GM18526 (cell line): Measurements from ENCODE around the gene RAB37.

Experiments
- POLR2A ChIP-seq: IDR thresholded peaks from 3 replicates; pipeline ENCODE4 v1.6.1; 2011; ENCODE audit not compliant: insufficient read length; ENCODE audit errors: extremely low read depth

RAB37 gene

DNA sequence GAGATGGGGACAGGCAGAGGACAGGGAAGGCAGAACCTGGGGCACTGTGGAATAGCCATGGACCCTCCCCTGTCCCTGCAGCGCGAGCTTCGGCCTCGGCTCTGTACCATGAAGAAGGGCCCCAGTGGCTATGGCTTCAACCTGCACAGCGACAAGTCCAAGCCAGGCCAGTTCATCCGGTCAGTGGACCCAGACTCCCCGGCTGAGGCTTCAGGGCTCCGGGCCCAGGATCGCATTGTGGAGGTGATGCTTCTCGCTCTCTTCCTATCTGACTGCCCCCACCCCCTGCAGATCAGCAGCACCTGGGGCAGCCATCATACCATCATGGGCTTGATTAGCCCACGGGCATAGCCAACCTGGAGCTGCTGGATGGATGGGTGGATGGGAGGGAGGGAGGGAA, 24.9 kb downstream of the RAB37 start:
- TF ChIP-seq POLR2A: no peak

DNA sequence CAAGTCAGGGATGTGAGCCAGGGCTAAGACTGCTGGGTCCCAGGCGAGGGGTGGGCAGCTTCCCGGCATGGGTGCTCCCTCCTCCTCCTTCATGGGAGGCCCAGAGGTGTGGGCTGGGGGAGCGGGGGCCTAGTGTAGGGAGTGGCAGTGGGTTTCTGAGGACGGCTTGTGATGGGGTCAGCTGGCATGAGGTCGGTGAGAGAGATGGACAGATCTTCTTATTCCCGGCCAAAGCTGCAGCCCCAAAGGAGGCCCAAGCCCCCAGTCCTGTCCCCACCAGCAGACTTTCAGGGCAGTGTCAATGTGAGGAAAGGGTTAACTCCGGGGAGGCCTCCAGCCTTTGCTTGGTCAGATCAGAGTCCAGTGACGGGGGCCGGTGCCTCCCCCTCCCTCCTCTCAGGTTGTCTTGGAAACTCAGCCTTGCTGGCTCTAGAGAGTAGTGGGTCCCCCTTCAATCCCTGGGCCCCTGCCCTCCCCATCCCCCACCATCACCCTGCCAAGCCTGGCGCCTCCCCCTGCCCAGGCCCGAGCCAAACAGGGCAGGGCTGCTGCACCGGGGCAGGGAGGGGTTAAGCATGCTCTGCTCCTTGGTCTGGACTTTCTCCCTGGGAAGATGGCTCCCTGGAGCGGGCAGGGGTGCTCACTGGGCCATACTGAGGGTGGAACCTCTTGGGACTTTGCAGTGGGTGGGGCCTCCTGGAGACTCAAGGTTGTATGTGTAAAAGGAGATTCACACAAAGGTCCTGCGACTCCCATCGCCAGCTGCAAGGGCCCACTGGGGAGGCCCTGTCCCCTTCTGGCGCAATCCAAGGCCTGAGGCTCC, 26.7 kb downstream of the RAB37 start:
- no peak for TF ChIP-seq POLR2A

DNA sequence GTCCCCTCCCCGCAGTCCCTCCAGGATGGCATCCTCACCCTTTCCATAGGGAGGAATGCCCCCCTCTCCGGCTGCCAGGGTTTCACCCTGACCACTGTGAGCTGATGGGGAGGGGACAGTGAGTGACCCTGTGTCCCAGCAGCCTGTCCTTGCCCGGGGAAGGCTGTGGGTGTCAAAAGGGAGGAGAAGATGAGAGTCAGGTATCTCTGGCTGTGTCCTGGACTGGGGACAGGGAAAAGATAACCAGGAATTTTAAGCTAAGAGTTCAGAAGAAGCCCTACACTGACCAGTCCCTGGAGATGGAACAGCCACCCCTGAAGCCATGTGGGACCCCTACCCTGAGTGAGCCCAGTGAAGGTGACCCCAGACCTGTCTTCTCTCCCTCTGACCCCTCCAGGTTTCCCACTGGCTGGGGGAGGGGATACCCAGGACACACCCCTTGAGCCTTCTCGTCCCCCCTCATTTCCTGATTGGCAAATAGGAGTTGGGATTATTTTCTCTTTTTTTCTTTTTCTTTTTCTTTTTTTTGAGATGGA, 27.8 kb downstream of the RAB37 start:
- TF ChIP-seq POLR2A: no peak

DNA sequence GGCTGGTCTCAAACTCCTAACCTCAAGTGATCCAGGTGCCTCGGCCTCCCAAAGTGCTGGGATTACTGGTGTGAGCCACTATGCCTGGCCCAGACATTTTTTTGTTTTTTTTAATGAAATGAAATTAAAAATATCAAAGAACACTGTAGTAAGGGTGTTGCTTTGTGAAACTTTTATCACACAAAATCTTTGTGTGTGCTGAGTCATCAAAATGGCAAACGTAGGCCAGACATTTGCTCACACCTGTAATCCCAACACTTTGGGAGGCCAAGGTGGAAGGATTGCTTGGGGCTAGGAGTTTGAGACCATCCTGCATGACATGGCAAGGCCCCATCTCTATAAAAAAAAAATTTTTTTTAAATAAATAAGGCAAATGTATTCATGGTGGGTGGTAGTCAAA, 29.4 kb downstream of the RAB37 start:
- TF ChIP-seq POLR2A: no peak

DNA sequence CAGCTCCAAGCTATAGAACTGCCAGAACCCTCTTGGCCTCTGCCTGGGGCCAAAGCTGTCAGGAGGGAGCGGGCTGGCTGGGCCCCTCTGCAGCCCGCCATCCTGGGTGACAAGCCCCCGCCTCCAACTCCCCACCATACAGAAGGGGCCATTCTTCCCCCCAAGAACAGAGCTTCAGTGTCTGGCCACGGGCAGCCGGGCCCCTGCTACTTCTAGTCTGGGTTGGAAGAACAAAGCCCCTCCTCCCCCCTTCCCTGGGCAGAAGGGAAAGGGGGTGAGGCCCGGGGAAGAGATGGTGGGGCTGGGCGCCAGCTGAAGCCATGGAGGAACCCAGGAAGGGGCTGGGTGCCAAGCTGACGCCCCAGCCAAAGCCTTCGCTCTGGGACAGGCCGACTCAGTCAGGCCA, 30.1 kb downstream of the RAB37 start:
- no peak for TF ChIP-seq POLR2A

DNA sequence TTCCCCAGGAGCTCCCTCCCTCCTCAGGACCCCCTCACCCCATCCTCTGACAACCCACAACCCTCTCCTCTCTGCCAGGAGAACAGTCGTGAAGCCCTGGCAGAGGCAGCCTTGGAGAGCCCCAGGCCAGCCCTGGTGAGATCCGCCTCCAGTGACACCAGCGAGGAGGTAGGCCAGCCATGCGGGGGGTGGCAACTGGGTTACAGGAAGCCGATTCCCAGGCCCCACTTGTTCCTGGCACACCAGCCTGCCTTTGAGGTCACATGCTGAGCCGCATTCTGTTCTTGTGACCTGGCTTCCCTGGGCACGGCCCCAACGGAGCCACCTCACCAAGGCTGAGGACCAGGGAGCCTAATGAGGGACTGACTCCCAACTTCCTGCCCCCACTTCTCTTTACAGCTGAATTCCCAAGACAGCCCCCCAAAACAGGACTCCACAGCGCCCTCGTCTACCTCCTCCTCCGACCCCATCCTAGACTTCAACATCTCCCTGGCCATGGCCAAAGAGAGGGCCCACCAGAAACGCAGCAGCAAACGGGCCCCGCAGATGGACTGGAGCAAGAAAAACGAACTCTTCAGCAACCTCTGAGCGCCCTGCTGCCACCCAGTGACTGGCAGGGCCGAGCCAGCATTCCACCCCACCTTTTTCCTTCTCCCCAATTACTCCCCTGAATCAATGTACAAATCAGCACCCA, 31.2 kb downstream of the RAB37 start:
- TF ChIP-seq POLR2A: no peak

DNA sequence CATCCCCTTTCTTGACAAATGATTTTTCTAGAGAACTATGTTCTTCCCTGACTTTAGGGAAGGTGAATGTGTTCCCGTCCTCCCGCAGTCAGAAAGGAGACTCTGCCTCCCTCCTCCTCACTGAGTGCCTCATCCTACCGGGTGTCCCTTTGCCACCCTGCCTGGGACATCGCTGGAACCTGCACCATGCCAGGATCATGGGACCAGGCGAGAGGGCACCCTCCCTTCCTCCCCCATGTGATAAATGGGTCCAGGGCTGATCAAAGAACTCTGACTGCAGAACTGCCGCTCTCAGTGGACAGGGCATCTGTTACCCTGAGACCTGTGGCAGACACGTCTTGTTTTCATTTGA, 31.7 kb downstream of the RAB37 start:
- TF ChIP-seq POLR2A: no peak

DNA sequence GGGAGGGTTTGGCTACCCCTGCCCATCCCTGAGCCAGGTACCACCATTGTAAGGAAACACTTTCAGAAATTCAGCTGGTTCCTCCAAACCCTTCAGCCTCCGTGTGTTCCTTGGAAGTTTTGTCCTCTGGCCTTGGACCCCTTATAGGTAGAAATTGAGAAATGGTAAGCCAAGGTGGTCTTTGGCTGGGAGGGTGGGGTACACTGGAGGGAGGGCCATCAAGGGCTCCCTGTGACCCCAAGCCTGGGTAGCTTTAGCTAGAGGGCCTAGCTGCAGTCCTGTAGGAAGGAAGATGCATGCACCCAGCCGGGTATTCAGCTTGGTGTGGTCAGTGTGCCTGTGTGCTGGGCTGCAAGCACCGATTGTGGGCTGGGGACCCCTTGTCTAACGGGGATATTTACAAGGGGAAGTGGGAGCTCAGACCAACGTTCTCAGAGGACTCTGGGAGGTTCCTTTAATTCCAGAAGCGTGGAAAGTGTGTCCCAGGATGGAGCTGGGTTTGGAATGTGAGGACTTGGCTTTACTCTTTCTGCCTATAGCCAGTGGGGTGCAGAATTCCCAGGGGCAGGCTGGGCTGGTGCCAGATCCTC, 32.3 kb downstream of the RAB37 start:
- no peak for TF ChIP-seq POLR2A

DNA sequence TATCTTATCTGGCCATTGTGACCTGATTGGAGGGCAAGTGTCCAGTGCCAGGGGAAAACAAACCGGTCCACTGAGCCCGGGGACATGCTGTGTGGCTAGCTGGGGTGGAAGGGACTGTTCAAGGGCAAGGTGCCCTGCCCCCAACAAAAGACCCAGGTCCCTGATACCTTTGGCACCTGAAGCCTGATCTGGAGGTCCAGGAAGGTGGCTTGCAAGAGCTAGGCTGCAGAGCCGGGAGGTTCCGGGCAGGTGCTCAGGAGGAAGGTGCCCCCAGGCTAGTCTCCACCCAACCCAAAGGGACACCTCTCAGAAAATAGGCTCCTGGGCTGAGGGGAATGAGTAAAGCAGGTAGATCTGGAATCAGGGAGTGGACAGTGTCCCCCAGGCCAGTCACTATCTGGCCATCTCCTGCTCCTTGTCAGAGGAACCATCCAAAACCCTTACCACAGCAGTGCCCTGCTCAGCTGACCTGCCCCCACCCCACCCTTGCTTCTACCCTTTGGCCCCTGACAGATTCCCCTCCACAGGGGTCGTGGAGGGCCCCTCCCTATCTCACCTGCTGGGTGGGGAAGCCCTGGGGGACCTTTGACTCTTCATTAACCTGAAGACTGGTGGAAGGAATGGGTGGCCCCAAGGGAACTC, 32.9 kb downstream of the RAB37 start:
- no peak for TF ChIP-seq POLR2A

DNA sequence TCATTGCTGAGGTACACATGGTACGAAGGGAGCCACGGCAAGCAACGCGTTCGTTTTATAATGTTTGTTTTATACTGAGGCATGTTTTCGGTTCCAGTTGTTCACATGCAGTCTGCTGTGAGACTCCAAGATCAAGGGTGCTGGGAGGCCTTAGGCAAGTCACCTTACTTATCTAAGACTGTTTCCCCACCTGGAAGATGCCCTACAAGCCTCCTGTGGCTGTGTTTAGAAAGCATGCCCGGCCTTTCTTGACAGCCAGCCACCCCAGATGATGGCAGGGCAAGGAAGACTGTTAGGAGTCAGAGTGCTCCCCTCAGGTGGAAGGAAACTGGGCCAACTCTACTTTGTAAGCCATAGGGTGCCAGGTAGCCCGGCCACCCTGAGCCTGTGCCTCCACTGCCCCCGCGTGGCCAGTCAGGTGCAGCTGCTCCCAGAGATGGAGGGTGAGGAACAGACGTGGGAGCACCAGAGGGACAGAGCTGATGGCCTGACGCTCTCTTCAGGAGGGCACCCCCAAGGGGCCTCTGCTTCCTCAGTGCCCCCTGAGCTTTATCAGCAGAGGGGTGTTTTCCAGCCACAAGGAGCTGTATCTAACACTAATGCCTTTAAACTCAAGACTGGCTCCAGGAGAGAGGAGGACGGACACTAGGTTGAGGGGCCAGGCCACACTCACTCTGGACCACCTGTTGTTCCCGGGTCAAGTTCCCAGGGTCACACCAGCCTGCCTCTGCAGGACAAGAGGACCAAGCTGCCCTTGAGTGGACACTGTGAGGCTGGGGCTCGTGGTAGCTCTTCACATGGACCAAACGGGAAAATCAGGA, 33.7 kb downstream of the RAB37 start:
- TF ChIP-seq POLR2A: no peak

DNA sequence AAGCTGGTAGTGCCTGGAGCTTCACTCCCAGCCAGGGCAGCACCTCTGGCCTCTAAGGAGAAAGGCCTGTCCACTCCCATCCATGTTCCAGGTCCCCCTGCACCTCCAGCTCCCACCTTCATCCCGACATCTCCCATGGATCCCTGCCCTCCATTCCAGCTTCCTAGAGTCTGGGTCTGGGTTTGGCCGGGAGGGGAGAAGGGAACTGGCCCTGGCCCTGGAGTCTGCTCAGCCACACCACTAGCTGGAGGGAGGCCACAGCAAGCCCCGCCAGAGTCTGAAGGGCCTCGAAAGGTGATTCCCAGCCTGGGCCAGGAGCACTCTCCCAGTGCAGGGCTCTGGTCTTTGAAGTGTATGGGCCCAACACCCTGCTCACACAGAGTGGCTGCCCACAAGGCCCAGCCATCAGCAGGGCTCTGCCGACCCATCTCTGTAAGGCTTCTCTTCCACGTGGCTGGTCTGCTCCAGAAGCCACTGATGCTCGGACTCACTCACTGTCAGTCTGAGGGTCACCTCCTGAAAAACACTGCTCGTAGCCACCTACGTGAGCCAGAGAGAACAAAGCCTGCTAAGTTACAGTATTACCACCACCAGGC, 34.4 kb downstream of the RAB37 start:
- no peak for TF ChIP-seq POLR2A

DNA sequence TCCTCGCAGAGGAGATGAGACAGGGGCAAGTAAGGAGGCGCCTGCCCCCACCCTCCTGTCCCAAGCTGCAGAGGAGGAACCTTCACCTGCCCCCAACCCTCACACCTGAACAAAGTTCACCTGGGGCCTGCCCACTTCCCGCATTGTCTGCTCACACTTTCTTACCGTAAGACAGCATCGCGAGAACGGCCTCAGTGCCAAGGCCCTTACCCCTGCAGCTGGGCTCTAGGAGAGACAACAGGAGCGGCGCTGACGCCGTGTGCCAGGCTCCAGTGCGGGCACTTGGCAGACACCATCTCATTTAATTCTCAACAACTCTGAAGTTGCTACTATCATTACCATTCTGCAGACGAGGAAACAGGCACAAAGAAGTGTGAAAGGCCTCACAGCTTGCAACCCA, 35.0 kb downstream of the RAB37 start:
- no peak for TF ChIP-seq POLR2A

DNA sequence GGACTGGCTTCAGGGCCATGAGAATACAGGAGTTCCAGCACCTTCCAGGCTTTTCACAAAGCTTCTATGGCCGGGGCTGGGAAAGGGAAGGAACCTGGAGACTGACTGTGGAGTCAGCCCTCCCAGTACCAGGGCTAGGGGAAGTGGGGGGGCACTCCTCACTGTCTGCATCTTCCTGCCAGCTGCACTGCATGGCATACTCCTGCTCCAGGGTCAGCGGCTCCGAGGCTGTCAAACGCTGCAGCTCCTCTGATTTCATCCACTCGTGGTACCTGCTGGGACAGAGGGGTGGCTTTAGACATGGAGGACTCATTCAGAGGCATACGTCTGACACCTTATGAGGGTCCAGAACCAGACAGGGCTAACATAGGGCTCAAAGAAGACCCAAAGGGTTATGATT, 36.4 kb downstream of the RAB37 start:
- no peak for TF ChIP-seq POLR2A

DNA sequence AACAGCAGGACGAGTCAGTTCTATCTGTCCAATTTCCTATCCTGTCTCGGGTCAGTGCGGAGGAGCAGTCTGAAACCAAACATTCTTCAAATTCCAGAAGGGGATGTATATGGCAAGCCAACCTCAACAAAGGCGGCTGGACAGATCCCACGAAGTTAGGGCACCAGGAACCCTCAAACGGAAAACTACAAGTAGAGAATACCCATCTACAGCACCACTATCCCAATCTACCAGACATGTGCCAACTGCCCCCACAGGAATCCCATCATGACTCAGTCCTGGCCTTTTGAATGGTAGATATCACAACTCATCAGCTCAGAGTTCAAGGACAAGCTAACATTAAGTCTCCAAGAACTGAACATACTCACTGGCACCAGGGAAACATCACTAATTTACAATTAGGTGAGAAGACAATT, 36.8 kb downstream of the RAB37 start:
- TF ChIP-seq POLR2A: no peak
